Measurements from ENCODE around the gene KLHL14. TPM values are rescaled to one million over a fixed set of nuclear protein-coding genes. Genes with fewer than 3 reads are reported as not detected.

KLHL14 gene
- total and polyA plus RNA-seq, 11 donors = 0.07 to 0.34 (median 0.12) TPM; not detected in 4

- ATAC-seq (no peak), DNase-seq (no peak)
- intact Hi-C loops (cut with DNase I) = no loop called here
- no peak overlapping the region for H3K4me3 ChIP-seq
- H3K27me3 ChIP-seq = no peaks in the 10 kb centered on the region
- TF ChIP-seq CTCF (IDR thresholded peaks at IDR 0.05) (no peak), POLR2A (IDR thresholded peaks at IDR 0.05) (no peak)
- H3K27ac ChIP-seq = no peak overlapping the region
- H3K9me3 ChIP-seq = no peaks in the 10 kb centered on the region
- H3K36me3 ChIP-seq = no peaks in the 10 kb centered on the region
- H3K4me1 ChIP-seq = no peaks in the 10 kb centered on the region
- WGBS, 4 donors = 73 to 81% (median 76%) methylated on average over 3 of the region's 3 CpGs
These were observed 50.5 kb downstream of the KLHL14 start for GRCh38 chr18:32722279-32722678.

- H3K9me3 ChIP-seq = no peaks in the 10 kb centered on the region
- no peak overlapping the region for H3K4me3 ChIP-seq
- H3K27ac ChIP-seq = no peak overlapping the region
- no peaks in the 10 kb centered on the region for H3K27me3 ChIP-seq
- TF ChIP-seq POLR2A (IDR thresholded peaks at IDR 0.05) (no peak), CTCF (IDR thresholded peaks at IDR 0.05) (no peak)
- WGBS, 4 donors = 85 to 91% (median 88%) methylated on average over 4 of the region's 4 CpGs
- no peak for DNase-seq
- H3K36me3 ChIP-seq = no peaks in the 10 kb centered on the region
- ATAC-seq = no peak
- peaks cover 0 to 3% (median 0%) of the 10 kb centered on the region in 12 donors for H3K4me1 ChIP-seq
- intact Hi-C loops (cut with DNase I) = loop anchor here in 3 of 10 donors (10.0 kb wide), 1 partner anchor 208 kb away; no protein-coding TSS in a partner anchor
These were observed 55.7 kb downstream of the KLHL14 start for GRCh38 chr18:32717126-32717525.

GRCh38 chr18:32714571-32715148 is 58.2 kb downstream of the KLHL14 start:
- intact Hi-C loops (cut with DNase I) = loop anchor here in 3 of 10 donors (10.0 kb wide), 1 partner anchor 210 kb away; no protein-coding TSS in a partner anchor
- Histone ChIP-seq H3K27me3 (no peaks in the 10 kb centered on the region), H3K4me1 (peaks cover 0 to 3% (median 0%) of the 10 kb centered on the region in 12 donors), H3K9me3 (no peaks in the 10 kb centered on the region), H3K4me3 (no peak overlapping the region), H3K36me3 (no peaks in the 10 kb centered on the region), H3K27ac (no peak overlapping the region)
- peak in 3 of 4 donors; percentile 53 to 68 (median 63) for ATAC-seq
- TF ChIP-seq POLR2A (IDR thresholded peaks at IDR 0.05) = no peak
- peak; percentile 41 to 69 (median 60) for TF ChIP-seq CTCF (IDR thresholded peaks at IDR 0.05)
- whole genome bisulfite sequencing, 4 donors = 0 to 1% (median 0%) methylated on average over 4 of the region's 4 CpGs
- peak in 1 of 5 donors; percentile 15 for DNase-seq

DNA sequence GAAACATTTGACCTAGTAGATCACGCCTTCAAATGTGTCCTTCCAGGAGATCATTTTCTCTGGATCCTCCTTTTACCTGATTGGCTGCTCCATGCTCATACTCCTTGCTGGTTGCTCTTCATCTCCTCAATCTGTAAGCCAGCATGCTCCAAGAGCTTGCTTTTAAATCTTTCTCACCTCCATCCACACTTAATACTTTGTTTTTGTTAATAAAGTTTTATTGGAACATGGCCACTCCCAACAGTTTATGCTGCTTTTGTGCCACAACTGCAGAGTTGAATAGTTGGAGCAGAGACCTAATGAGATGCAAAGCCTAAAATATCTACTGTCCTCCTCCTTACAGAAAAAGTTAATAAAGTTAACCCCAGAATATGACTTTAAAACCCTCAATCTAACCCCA is 60.0 kb downstream of the KLHL14 start:
- WGBS, 4 donors = 88 to 93% (median 91%) methylated on average over 1 of the region's 1 CpG
- intact Hi-C loops (cut with DNase I) = loop anchor here in 3 of 10 donors (10.0 kb wide), 1 partner anchor 212 kb away; no protein-coding TSS in a partner anchor

More for the DNA sequence above, 60.0 kb downstream of the KLHL14 start:
- Histone ChIP-seq H3K9me3 (no peaks in the 10 kb centered on the region), H3K4me1 (peaks cover 0 to 3% (median 0%) of the 10 kb centered on the region in 12 donors), H3K4me3 (no peak overlapping the region), H3K27me3 (no peaks in the 10 kb centered on the region), H3K27ac (no peak overlapping the region), H3K36me3 (no peaks in the 10 kb centered on the region)
- DNase-seq = no peak
- TF ChIP-seq POLR2A (IDR thresholded peaks at IDR 0.05) (no peak), CTCF (IDR thresholded peaks at IDR 0.05) (no peak)
- ATAC-seq = no peak

Measured in heart left ventricle (tissue), 16 donors.